GM19240 (cell line): ENCODE measurements around the gene TMEM201.

Experiments used
- DNase-seq: peaks from one replicate; pipeline ENCODE4 v3.0.0; 2011; ENCODE audit warnings: low spot score; ENCODE audit not compliant: insufficient read length

TMEM201 gene

DNA sequence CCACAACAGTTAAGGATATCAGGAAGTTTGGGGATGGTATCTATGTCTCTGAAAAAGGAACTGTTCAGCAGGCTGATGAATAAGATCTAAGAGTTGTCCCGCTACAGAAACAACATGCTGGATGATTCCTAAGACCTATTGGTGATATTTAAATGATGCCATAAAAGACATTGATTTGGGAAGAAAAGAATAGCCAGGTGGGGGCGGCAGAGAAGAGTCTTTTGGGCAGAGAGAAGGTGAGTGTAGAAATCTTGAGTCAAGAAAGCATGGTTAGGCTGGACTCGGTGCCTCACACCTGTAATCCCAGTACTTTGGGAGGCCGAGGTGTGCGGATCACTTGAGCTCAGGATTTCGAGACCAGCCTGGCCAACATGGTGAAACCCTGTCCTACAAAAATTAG is 11.8 kb upstream of the TMEM201 start:
- no peak for DNase-seq

GRCh38 chr1:9577423-9577822 is 11.3 kb upstream of the TMEM201 start:
- no peak for DNase-seq

- DNase-seq: no peak
Measured at GRCh38 chr1:9580942-9581341, 7.8 kb upstream of the TMEM201 start.

- DNase-seq: no peak
Measured at GRCh38 chr1:9586147-9586766, 2.5 kb upstream of the TMEM201 start.

DNA sequence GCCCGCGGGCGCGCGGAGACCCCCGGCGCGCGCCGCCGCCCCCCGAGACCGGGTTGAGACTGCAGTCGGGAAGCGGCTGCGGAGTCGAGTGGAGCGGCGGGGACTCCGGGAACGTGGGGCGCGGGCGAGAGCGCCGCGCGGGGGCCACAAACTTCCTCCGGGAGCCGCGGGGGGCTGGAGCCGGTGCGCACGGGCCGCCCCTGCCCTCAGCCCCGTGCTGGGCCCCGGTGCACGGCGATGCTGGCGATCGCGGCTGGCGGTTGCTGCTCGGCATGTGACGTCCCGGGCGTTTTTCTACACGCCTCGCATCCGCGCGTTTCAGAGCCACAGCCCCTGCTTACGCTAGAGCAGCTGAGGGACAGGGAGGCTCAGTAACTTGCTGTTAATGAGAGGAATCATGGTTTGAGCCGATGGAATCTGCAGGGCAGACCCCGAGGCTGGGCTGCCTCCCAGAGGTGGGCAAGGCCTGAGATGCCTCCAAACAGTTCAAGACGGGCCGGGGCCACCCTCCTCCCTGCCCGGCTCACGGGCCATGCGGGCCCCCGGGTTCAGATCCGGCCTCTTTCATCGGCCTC is 520 bp downstream of the TMEM201 start:
- no peak for DNase-seq

- no peak for DNase-seq
Measured at GRCh38 chr1:9589719-9590157, 1.0 kb downstream of the TMEM201 start.

DNA sequence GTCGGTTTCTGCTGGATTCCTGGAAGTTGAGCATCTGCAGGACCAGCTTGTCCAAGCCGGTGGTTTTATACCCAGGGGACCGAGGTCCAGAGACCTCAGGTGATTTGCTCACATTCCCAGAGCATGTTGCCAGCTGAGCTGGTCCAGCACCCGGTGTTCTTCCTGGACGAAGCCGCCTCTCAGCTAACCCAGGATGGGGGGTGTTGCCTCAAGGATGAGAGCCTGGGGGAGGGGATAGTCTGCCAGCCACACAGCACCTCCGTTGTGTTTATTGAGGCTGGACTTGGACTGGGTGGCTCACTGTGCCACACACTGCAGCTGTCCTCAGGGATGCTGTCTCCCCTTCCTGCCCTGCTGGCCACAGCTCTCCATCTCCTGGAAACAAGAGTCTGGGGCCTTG is 1.5 kb downstream of the TMEM201 start:
- DNase-seq: no peak

DNA sequence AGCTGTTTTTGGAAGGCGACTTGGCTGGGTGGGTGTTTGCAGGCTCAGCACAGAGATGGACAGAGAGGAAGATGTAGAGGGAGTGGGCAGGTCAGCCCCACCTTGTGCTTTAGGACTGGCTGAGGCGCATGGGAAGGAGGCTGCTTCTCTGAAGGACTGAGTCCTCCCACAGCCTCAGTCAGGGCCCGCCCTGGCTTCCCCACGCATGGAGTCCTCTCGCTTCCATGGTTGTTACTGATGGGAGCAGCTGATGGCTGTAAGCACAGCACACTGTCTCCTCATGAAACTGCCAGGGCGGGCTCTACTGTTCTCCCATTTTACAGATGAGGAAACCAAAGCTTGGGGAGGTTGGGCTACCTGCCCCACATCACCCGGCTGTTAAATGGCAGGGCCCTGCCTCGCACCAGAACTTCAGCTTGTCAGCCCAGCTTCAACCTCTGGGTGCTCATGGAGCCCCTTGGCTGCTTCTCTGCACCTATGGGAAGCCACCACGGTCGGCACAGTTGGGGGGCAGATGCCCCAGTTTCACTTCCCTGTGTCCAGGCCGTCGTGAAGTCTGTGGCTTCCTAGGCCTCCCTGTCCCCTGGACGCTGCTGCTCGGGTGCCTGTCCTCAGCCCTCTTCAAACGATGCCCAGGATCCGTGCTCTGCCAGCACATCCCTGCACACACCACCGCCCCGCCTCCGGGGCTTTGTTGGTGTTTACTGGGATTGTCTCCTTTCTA is 2.4 kb downstream of the TMEM201 start:
- DNase-seq: no peak

GRCh38 chr1:9591669-9592509 is 3.2 kb downstream of the TMEM201 start:
- DNase-seq: no peak

DNA sequence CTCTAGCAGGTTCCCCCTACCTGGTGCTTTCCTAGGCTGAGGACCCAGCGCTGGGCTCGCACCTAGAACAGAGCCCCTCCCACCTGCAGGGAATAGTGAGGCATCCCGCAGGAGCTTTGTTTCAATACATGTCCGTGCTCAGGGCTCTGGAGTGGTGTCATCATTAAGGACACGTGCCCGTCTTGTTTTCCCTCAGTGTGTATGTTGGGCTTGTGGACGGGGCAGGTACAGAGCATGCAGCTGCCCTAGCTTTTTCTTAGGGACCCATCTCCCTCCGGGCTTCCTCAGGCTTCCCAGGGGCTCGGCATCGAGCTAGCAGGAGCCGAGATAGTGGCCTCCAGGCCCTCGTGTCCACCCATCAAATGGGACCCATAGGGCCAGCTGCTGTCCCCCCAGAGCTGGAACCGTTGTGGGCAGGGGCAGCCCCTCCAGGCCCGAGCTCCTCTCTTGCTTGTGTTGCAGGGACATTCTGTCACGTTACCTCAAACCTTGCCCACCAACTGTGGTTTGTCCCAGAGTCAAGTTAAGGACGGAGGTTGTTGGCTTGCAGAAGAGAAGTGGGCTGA is 3.9 kb downstream of the TMEM201 start:
- no peak for DNase-seq

GRCh38 chr1:9593147-9593491 is 4.4 kb downstream of the TMEM201 start:
- no peak for DNase-seq

- DNase-seq: peak; percentile 86
Measured at GRCh38 chr1:9593492-9594465, 5.1 kb downstream of the TMEM201 start.

DNA sequence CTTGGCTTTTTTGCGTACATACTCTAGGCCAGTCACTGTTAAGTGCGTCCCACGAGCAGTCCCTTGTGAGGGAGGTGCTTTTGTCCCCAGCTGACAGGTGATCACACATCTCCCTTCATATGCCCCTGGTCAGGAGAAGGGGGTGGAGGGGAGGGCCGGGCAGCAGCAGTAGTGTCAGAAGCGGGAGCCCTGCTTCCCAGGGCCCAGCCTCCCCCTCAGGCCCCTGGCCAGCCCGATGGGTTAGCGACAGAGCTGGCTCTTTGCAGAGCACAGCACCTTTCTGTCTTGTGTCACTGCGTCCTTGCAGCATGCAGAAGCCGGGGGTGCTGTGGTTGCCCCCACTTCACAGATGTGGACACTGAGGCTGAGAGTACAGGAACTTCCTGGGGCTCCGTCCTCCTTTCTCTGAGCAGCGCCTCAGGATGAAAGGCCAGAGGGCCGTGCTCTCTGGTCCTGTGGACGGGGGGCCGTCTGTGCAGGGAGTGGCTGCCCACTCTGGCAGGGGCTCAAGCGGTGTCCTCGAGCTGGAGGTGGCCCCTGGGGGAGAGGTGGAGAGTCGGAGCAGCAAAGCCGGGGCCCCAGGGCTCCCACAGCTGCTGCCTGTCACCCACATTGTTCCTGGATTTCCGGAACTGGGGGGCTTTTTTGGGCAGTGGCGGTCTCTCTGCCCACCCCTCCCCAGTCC is 5.9 kb downstream of the TMEM201 start:
- DNase-seq: no peak

GRCh38 chr1:9595156-9595967 is 6.7 kb downstream of the TMEM201 start:
- DNase-seq: no peak

GRCh38 chr1:9595968-9596340 is 7.2 kb downstream of the TMEM201 start:
- no peak for DNase-seq

GRCh38 chr1:9596415-9597123 is 7.9 kb downstream of the TMEM201 start:
- no peak for DNase-seq

- DNase-seq: no peak
Measured at GRCh38 chr1:9597361-9598315, 8.9 kb downstream of the TMEM201 start.
